Ovary (tissue), 3 donors: ENCODE results near the gene STUM.

ENCODE experiments used
- CTCF ChIP-seq, 3 donors: fragments of 450-650 bp in 2 of 3; fragments of 200-600 bp in 1 of 3; IDR thresholded peaks; one replicate each; pipeline versions ENCODE4 v1.5.1 to v1.8.0; 2016 to 2022; ENCODE audit warnings: antibody characterized with exemption in 3 of 3, mild to moderate bottlenecking in 1 of 3
- EP300 ChIP-seq: sonication (generic); formaldehyde crosslinking; IDR thresholded peaks from one replicate; pipeline ENCODE4 v1.6.1; 2017; ENCODE audit warnings: antibody characterized with exemption
- POLR2A ChIP-seq: fragments of 450-650 bp; IDR thresholded peaks from one replicate; pipeline ENCODE4 v1.6.1; 2017; ENCODE audit warnings: antibody characterized with exemption, mild to moderate bottlenecking, moderate library complexity
- donor health status: DM: no; HTN: no; CAD: no.

DNA sequence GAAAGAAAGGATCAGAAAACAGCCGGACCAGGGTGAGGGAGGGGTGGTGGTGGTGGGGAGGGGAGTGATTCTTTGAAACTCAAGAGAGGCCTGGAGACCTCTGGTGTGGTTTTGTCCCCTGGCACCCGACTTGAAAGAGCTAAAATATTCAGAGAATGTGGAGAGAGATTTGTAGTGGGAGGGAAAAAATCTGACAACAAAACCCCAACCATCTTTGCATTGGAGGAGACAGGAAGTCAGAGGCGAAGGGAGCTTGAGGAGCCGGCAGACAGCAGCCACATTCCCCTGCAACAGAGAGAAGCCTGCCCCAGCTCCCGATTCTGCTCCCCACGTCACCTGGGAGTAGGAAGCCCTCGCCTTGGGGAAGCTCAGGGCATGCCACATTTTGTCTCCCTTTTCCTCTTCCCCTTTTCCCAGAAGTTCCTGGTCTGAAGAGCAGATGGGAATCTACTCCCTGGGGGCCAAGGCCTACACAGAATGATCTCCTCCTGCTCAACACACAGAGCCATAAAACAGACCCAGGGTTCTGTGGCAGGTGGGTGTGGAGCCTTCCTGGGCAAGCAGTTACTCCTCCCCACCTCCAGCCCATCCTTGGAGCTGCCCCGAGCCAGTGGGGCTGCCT, 105.6 kb downstream of the STUM start:
- no peak for TF ChIP-seq CTCF (IDR thresholded peaks at IDR 0.05)
- no peak for TF ChIP-seq POLR2A
- no peak for TF ChIP-seq EP300
